Measurements from ENCODE around the gene RBMS1. TPM values are rescaled to one million over a fixed set of nuclear protein-coding genes. Genes with fewer than 3 reads are reported as not detected.
A peak's percentile ranks its signal among the peaks of the same experiment; 100 is the strongest.

Gene RBMS1
- total RNA-seq, 4 donors from 2014 or later, result 26.3 to 52.5 (median 37.5) TPM

- DNase-seq, result no peak
- H3K4me3 ChIP-seq, result no peak overlapping the region
- H3K27me3 ChIP-seq, result no peaks in the 10 kb centered on the region
- H3K27ac ChIP-seq, result peak overlapping the region in 3 of 4 donors; percentile 29 to 56 (median 49)
- intact Hi-C loops (cut with DNase I), result no loop called here
- no peaks in the 10 kb centered on the region for H3K36me3 ChIP-seq
- H3K4me1 ChIP-seq, result peaks cover 31 to 99% (median 66%) of the 10 kb centered on the region in 3 donors
- TF ChIP-seq CTCF (IDR thresholded peaks at IDR 0.05), result no peak
- no peak for TF ChIP-seq POLR2A (IDR thresholded peaks at IDR 0.05)
- no peaks in the 10 kb centered on the region for H3K9me3 ChIP-seq
Measured at GRCh38 chr2:160373666-160374065, 119.9 kb downstream of the RBMS1 start.

GRCh38 chr2:160373263-160373662 lies 120.3 kb downstream of the RBMS1 start:
- WGBS, 2 donors, result 50 to 71% methylated on average over 2 of the region's 2 CpGs

GRCh38 chr2:160372585-160372984 lies 121.0 kb downstream of the RBMS1 start:
- Histone ChIP-seq H3K9me3 (no peaks in the 10 kb centered on the region), H3K4me3 (no peak overlapping the region), H3K36me3 (no peaks in the 10 kb centered on the region), H3K4me1 (peaks cover 27 to 99% (median 66%) of the 10 kb centered on the region in 3 donors), H3K27ac (peak overlapping the region in 3 of 4 donors; percentile 36 to 64 (median 52)), H3K27me3 (no peaks in the 10 kb centered on the region)
- intact Hi-C loops (cut with DNase I), result no loop called here
- DNase-seq, result no peak
- TF ChIP-seq POLR2A (IDR thresholded peaks at IDR 0.05) (no peak), CTCF (IDR thresholded peaks at IDR 0.05) (no peak)

More at GRCh38 chr2:160373263-160373662, 120.3 kb downstream of the RBMS1 start:
- no peaks in the 10 kb centered on the region for H3K9me3 ChIP-seq
- no peak for DNase-seq
- no peaks in the 10 kb centered on the region for H3K36me3 ChIP-seq
- intact Hi-C loops (cut with DNase I), result no loop called here
- H3K27me3 ChIP-seq, result no peaks in the 10 kb centered on the region
- peak overlapping the region in 3 of 4 donors; percentile 29 to 56 (median 49) for H3K27ac ChIP-seq
- no peak for TF ChIP-seq POLR2A (IDR thresholded peaks at IDR 0.05)
- no peak overlapping the region for H3K4me3 ChIP-seq
- peaks cover 29 to 99% (median 68%) of the 10 kb centered on the region in 3 donors for H3K4me1 ChIP-seq

GRCh38 chr2:160372010-160372356 lies 121.6 kb downstream of the RBMS1 start:
- Histone ChIP-seq H3K27me3 (no peaks in the 10 kb centered on the region), H3K9me3 (no peaks in the 10 kb centered on the region), H3K4me1 (peaks cover 21 to 99% (median 65%) of the 10 kb centered on the region in 3 donors), H3K4me3 (no peak overlapping the region), H3K27ac (peak overlapping the region in 3 of 4 donors; percentile 36 to 64 (median 52)), H3K36me3 (peaks cover 0 to 2% (median 0%) of the 10 kb centered on the region in 3 donors)
- TF ChIP-seq POLR2A (IDR thresholded peaks at IDR 0.05) (no peak), CTCF (IDR thresholded peaks at IDR 0.05) (no peak)
- DNase-seq, result no peak
- WGBS, 2 donors, result 31 to 50% methylated on average over 1 of the region's 1 CpG
- intact Hi-C loops (cut with DNase I), result no loop called here

- TF ChIP-seq CTCF (IDR thresholded peaks at IDR 0.05) (no peak), POLR2A (IDR thresholded peaks at IDR 0.05) (no peak)
- DNase-seq, result no peak
- 42 to 67% methylated on average over 8 of the region's 8 CpGs for WGBS, 2 donors
- no peaks in the 10 kb centered on the region for H3K9me3 ChIP-seq
- H3K4me1 ChIP-seq, result peaks cover 15 to 99% (median 60%) of the 10 kb centered on the region in 3 donors
- peak overlapping the region in 3 of 4 donors; percentile 36 to 64 (median 52) for H3K27ac ChIP-seq
- no peaks in the 10 kb centered on the region for H3K27me3 ChIP-seq
- intact Hi-C loops (cut with DNase I), result no loop called here
- peaks cover 0 to 8% (median 0%) of the 10 kb centered on the region in 3 donors for H3K36me3 ChIP-seq
- H3K4me3 ChIP-seq, result no peak overlapping the region
Measured at GRCh38 chr2:160371251-160372009, 122.2 kb downstream of the RBMS1 start.

Measured in esophagus squamous epithelium (tissue), 5 donors.